Measurements from ENCODE around the gene PGBD5. TPM values are rescaled to one million over a fixed set of nuclear protein-coding genes. Genes with fewer than 3 reads are reported as not detected.
A peak's percentile ranks its signal among the peaks of the same experiment; 100 is the strongest.
"Not testable (repeated sequence)": the region's sequence is repeated elsewhere in the genome, so short reads cannot be mapped to it uniquely, and the experiment has no call there.

The PGBD5 gene
- polyA plus RNA-seq, 6 donors from 2014 or later: not detected

GRCh38 chr1:230422221-230422981, 3.7 kb downstream of the PGBD5 start:
- peaks cover 12 to 18% (median 14%) of the 10 kb centered on the region in 3 donors for H3K4me1 Mint-ChIP-seq

GRCh38 chr1:230421481-230421880, 4.7 kb downstream of the PGBD5 start:
- no peak for ATAC-seq (ENCODE audit: low read depth in 2 of 2)
- H3K27me3 Mint-ChIP-seq: peaks cover 62 to 80% (median 73%) of the 10 kb centered on the region in 3 donors

More at GRCh38 chr1:230422221-230422981, 3.7 kb downstream of the PGBD5 start:
- no peak for ATAC-seq (ENCODE audit: low read depth in 2 of 2)
- no peak for DNase-seq
- Mint-ChIP-seq H3K9me3 (peaks cover 12 to 36% (median 16%) of the 10 kb centered on the region in 7 donors), H3K27me3 (peaks cover 68 to 79% (median 73%) of the 10 kb centered on the region in 3 donors), H3K27ac (no peak overlapping the region), H3K36me3 (peaks cover 0 to 28% of the 10 kb centered on the region in 2 donors), H3K4me3 (peak overlapping the region in 2 of 8 donors; percentile 2 to 78)

GRCh38 chr1:230420372-230420771, 5.8 kb downstream of the PGBD5 start:
- H3K4me3 Mint-ChIP-seq; ATAC-seq (ENCODE audit: low read depth in 2 of 2); H3K4me1 Mint-ChIP-seq; H3K27ac Mint-ChIP-seq; DNase-seq: not testable (repeated sequence)
- H3K9me3 Mint-ChIP-seq: peaks cover 8 to 28% (median 16%) of the 10 kb centered on the region in 7 donors
- peaks cover 0 to 19% of the 10 kb centered on the region in 2 donors for H3K36me3 Mint-ChIP-seq
- peaks cover 69 to 91% (median 80%) of the 10 kb centered on the region in 3 donors for H3K27me3 Mint-ChIP-seq

More at GRCh38 chr1:230421481-230421880, 4.7 kb downstream of the PGBD5 start:
- Mint-ChIP-seq H3K4me1 (peaks cover 6 to 10% (median 6%) of the 10 kb centered on the region in 3 donors), H3K27ac (no peak overlapping the region), H3K4me3 (peak overlapping the region in 1 of 8 donors; percentile 9), H3K36me3 (peaks cover 0 to 19% of the 10 kb centered on the region in 2 donors), H3K9me3 (peaks cover 8 to 28% (median 16%) of the 10 kb centered on the region in 7 donors)
- no peak for DNase-seq

GRCh38 chr1:230416430-230416829, 9.7 kb downstream of the PGBD5 start:
- Mint-ChIP-seq H3K36me3 (peaks cover 0 to 3% of the 10 kb centered on the region in 2 donors), H3K4me1 (no peaks in the 10 kb centered on the region), H3K27me3 (peaks cover 48 to 74% (median 71%) of the 10 kb centered on the region in 3 donors), H3K4me3 (no peak overlapping the region), H3K9me3 (peaks cover 5 to 31% (median 13%) of the 10 kb centered on the region in 7 donors), H3K27ac (no peak overlapping the region)
- DNase-seq: no peak
- ATAC-seq (ENCODE audit: low read depth in 2 of 2): no peak

DNA sequence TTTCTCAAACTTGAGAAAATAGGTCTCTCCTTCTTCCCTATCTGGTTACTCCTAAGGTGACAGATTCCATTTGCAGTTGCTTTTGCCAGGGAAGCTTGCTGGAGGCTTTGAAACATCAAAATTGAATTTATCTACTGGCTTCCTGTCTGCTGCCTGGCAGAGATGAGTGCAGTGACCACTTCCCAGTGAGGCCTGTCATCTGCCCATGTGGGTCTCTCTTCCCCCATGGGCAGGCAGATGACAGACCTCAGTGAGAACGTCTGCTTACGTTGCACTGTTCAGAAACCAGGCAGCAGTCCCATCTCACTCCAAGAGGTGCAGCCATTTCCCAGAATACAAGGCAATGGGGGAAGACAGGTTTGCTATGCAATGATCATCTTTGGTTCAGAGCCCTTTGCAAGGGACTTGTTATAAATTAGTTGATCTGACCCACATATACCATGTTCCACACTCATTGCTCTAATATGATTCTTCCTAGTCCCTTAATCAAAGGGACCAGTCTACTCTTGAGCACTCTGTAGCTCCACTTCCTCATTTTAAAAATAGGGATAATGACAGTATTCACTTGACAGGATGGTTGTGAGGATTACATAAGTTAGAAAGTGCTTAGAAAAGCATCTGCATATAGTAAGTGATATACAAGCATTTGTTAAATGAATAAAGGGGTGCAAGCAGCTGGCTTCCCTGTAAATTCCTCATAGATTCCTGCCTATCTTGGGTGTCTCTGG, 10.6 kb downstream of the PGBD5 start:
- ATAC-seq (ENCODE audit: low read depth in 2 of 2) (no peak), DNase-seq (no peak)
- Mint-ChIP-seq H3K4me3 (no peak overlapping the region), H3K36me3 (no peaks in the 10 kb centered on the region), H3K27ac (no peak overlapping the region), H3K4me1 (no peaks in the 10 kb centered on the region), H3K9me3 (peaks cover 4 to 23% (median 9%) of the 10 kb centered on the region in 7 donors), H3K27me3 (peaks cover 43 to 78% (median 74%) of the 10 kb centered on the region in 3 donors)

GRCh38 chr1:230414694-230415093, 11.4 kb downstream of the PGBD5 start:
- peaks cover 41 to 78% (median 65%) of the 10 kb centered on the region in 3 donors for H3K27me3 Mint-ChIP-seq
- H3K4me3 Mint-ChIP-seq: no peak overlapping the region
- H3K4me1 Mint-ChIP-seq: no peaks in the 10 kb centered on the region
- H3K9me3 Mint-ChIP-seq: peaks cover 2 to 19% (median 4%) of the 10 kb centered on the region in 7 donors
- ATAC-seq (ENCODE audit: low read depth in 2 of 2) (no peak), DNase-seq (no peak)
- no peak overlapping the region for H3K27ac Mint-ChIP-seq
- H3K36me3 Mint-ChIP-seq: no peaks in the 10 kb centered on the region

DNA sequence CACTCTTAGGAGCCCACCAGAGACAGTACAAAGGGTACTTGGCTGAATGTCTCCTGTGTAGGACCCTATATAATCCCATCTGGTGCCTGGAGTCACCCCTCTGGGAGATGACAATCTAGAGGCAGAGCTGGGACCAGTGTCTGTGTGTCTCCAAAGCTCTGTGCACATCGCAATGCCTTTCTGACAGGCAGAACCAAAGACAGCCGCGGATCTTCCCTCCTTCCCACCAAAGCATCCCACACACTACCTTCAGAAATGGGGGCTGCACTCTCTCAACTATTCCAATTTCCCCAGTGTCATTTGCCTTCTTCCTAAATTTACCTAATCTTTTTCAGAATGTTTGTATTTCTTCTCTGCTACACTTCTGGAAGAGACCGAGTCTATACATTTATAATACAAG, 12.0 kb downstream of the PGBD5 start:
- peaks cover 44 to 73% (median 61%) of the 10 kb centered on the region in 3 donors for H3K27me3 Mint-ChIP-seq
- peaks cover 0 to 15% (median 2%) of the 10 kb centered on the region in 7 donors for H3K9me3 Mint-ChIP-seq
- ATAC-seq (ENCODE audit: low read depth in 2 of 2) (no peak), DNase-seq (no peak)
- H3K4me3 Mint-ChIP-seq: no peak overlapping the region
- H3K4me1 Mint-ChIP-seq: no peaks in the 10 kb centered on the region
- no peaks in the 10 kb centered on the region for H3K36me3 Mint-ChIP-seq
- no peak overlapping the region for H3K27ac Mint-ChIP-seq

DNA sequence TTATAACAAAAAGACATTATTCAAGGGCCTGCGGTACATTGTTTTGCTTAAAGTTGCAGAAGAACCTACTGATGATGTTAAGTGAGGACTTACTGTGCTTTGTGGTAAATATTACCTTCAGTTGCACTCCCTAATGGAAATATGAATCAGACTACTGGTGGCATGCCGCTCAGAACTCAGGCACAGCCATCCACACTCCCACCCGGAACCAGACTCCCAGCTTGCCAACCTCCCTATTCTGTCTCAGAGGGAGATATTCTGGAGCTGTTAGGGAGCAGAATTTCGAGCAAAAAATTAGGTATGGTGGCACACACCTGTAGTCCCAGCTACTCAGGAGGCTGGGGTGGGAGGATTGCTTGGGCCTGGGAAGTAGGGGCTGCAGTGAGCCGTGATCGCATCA, 13.1 kb downstream of the PGBD5 start:
- no peaks in the 10 kb centered on the region for H3K4me1 Mint-ChIP-seq
- peaks cover 0 to 17% (median 2%) of the 10 kb centered on the region in 7 donors for H3K9me3 Mint-ChIP-seq
- H3K36me3 Mint-ChIP-seq: no peaks in the 10 kb centered on the region
- no peak overlapping the region for H3K27ac Mint-ChIP-seq
- no peak overlapping the region for H3K4me3 Mint-ChIP-seq
- H3K27me3 Mint-ChIP-seq: peaks cover 43 to 63% (median 60%) of the 10 kb centered on the region in 3 donors
- ATAC-seq (ENCODE audit: low read depth in 2 of 2) (no peak), DNase-seq (no peak)

GRCh38 chr1:230408971-230409370, 17.2 kb downstream of the PGBD5 start:
- DNase-seq: no peak
- no peaks in the 10 kb centered on the region for H3K4me1 Mint-ChIP-seq
- H3K9me3 Mint-ChIP-seq: peaks cover 0 to 17% (median 2%) of the 10 kb centered on the region in 7 donors
- ATAC-seq (ENCODE audit: low read depth in 2 of 2): no peak
- no peak overlapping the region for H3K4me3 Mint-ChIP-seq
- H3K36me3 Mint-ChIP-seq: no peaks in the 10 kb centered on the region
- H3K27ac Mint-ChIP-seq: no peak overlapping the region
- peaks cover 29 to 40% (median 34%) of the 10 kb centered on the region in 3 donors for H3K27me3 Mint-ChIP-seq

GRCh38 chr1:230407351-230407750, 18.8 kb downstream of the PGBD5 start:
- peaks cover 34 to 48% (median 41%) of the 10 kb centered on the region in 3 donors for H3K27me3 Mint-ChIP-seq
- no peak overlapping the region for H3K27ac Mint-ChIP-seq
- ATAC-seq (ENCODE audit: low read depth in 2 of 2): no peak
- no peaks in the 10 kb centered on the region for H3K36me3 Mint-ChIP-seq
- H3K4me1 Mint-ChIP-seq: no peaks in the 10 kb centered on the region
- H3K9me3 Mint-ChIP-seq: peaks cover 0 to 17% (median 3%) of the 10 kb centered on the region in 7 donors
- H3K4me3 Mint-ChIP-seq: no peak overlapping the region
- DNase-seq: no peak

- H3K4me1 Mint-ChIP-seq; ATAC-seq (ENCODE audit: low read depth in 2 of 2); DNase-seq; H3K4me3 Mint-ChIP-seq; H3K27ac Mint-ChIP-seq; H3K36me3 Mint-ChIP-seq: not testable (repeated sequence)
- H3K9me3 Mint-ChIP-seq: peaks cover 0 to 16% (median 3%) of the 10 kb centered on the region in 7 donors
- H3K27me3 Mint-ChIP-seq: peaks cover 28 to 46% (median 40%) of the 10 kb centered on the region in 3 donors
Measured at GRCh38 chr1:230406727-230407126, 19.4 kb downstream of the PGBD5 start.

DNA sequence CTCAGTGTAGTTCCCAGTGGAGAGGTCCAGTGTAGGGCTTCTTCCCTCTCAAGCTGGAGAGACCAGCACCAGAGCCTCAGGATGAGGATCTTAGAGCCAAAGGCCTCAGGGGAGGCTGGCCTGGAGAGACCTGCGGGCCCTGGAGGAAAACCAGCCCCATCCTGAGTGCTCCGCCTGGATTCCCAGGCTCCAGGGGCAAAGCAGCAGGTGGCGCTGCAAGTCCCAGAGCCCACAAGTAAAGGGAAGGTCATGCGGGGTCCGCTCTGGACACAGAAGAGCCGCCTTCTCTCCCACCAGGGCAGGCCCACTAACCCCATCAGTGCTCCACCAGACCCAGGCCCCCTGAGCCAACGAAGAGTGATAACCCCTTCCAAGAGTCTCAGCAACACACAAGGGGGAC, 22.7 kb downstream of the PGBD5 start:
- no peak overlapping the region for H3K4me3 Mint-ChIP-seq
- no peaks in the 10 kb centered on the region for H3K4me1 Mint-ChIP-seq
- ATAC-seq (ENCODE audit: low read depth in 2 of 2) (no peak), DNase-seq (no peak)
- peaks cover 35 to 47% (median 36%) of the 10 kb centered on the region in 3 donors for H3K27me3 Mint-ChIP-seq
- no peaks in the 10 kb centered on the region for H3K36me3 Mint-ChIP-seq
- H3K9me3 Mint-ChIP-seq: peaks cover 0 to 4% (median 0%) of the 10 kb centered on the region in 7 donors
- H3K27ac Mint-ChIP-seq: no peak overlapping the region

- no peak overlapping the region for H3K27ac Mint-ChIP-seq
- no peaks in the 10 kb centered on the region for H3K4me1 Mint-ChIP-seq
- H3K27me3 Mint-ChIP-seq: peaks cover 28 to 50% (median 50%) of the 10 kb centered on the region in 3 donors
Measured at GRCh38 chr1:230401763-230402294, 24.3 kb downstream of the PGBD5 start.

More at GRCh38 chr1:230401763-230402294, 24.3 kb downstream of the PGBD5 start:
- Mint-ChIP-seq H3K4me3 (no peak overlapping the region), H3K36me3 (no peaks in the 10 kb centered on the region), H3K9me3 (peaks cover 0 to 4% (median 0%) of the 10 kb centered on the region in 7 donors)
- DNase-seq (no peak), ATAC-seq (ENCODE audit: low read depth in 2 of 2) (no peak)

Data from naive B cell (primary cell).